GM13976 (cell line): ENCODE data around the gene COMMD4.
"Not testable (repeated sequence)": the region's sequence is repeated elsewhere in the genome, so short reads cannot be mapped to it uniquely, and the experiment has no call there.

ENCODE experiments used
- DNase-seq: peaks from one replicate; pipeline ENCODE4 v3.0.0; 2012; ENCODE audit warnings: low spot score
- in situ Hi-C: fragments of 300-500 bp; cut with MboI; formaldehyde crosslinking; loops from one replicate; pipeline ENCODE4 v1.12.0; 2022; ENCODE audit warnings: low sequenced_read_pairs, mixed read lengths, inconsistent platforms; ENCODE audit not compliant: unreplicated experiment
- TF ChIP-seq, protein P1 (sequence below): IDR thresholded peaks from 2 replicates; pipeline ENCODE4 v1.5.1; 2012; ENCODE audit warnings: borderline replicate concordance, mild to moderate bottlenecking; ENCODE audit not compliant: insufficient read depth; ENCODE audit errors: extremely low read depth, missing control alignments, control extremely low read depth

Gene COMMD4

DNA sequence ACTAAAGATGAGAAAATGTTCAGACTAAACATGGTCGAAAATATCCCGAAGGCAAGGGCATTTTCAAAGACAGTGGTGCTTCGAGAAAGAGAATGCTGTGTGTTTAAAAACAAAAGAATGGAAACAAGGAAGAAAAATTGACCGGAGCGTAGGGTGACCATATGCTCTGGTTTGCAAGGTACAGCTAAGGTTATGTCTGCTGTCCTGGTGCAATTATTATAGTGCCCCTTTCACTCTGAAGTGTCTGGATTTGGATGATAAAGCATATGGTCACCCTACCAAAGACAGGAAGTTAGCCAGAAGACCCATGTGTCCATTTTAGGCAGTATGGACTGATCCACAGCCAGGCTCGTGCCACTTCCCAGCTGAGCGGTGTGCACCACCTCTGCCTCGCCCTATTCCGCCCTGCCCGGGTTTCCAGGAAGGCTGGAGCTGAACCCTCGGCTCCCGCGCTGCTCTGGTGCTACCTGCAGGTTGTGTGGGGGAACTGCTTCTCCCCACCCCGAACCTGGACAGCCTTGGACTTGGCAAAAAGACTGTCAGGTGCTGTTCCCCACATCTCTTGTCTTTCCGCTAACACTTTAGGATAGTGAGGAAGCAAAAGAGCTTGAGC lies 28.0 kb upstream of the COMMD4 start:
- peak; percentile 51 for DNase-seq
- in situ Hi-C loops, result loop anchor here (10.0 kb wide), 1 partner anchor 283 kb away; the partner anchor contains the start of gene PPCDC
- TF ChIP-seq, protein P1, sequence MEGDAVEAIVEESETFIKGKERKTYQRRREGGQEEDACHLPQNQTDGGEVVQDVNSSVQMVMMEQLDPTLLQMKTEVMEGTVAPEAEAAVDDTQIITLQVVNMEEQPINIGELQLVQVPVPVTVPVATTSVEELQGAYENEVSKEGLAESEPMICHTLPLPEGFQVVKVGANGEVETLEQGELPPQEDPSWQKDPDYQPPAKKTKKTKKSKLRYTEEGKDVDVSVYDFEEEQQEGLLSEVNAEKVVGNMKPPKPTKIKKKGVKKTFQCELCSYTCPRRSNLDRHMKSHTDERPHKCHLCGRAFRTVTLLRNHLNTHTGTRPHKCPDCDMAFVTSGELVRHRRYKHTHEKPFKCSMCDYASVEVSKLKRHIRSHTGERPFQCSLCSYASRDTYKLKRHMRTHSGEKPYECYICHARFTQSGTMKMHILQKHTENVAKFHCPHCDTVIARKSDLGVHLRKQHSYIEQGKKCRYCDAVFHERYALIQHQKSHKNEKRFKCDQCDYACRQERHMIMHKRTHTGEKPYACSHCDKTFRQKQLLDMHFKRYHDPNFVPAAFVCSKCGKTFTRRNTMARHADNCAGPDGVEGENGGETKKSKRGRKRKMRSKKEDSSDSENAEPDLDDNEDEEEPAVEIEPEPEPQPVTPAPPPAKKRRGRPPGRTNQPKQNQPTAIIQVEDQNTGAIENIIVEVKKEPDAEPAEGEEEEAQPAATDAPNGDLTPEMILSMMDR, result peak; percentile 37

DNA sequence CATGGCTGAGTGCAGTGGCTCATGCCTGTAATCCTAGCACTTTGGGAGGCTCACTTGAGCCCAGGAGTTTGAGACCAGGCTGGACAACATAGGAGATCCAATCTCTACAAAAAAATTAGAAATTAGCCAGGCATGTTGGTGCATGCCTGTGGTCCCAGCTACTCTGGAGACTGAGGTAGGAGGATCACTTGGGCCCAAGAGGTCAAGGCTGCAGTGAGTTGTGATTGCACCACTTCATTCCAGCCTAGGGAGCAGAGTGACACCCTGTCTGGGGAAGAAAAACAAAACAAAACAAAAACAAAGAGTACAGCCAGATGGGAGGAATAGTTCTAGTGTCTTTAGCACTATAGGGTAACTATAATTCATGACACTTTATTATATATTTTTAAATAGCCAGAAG lies 26.2 kb upstream of the COMMD4 start:
- DNase-seq, result no peak
- TF ChIP-seq, protein P1, result no peak
- in situ Hi-C loops, result loop anchor here (10.0 kb wide), 1 partner anchor 285 kb away; the partner anchor contains the start of gene PPCDC

DNA sequence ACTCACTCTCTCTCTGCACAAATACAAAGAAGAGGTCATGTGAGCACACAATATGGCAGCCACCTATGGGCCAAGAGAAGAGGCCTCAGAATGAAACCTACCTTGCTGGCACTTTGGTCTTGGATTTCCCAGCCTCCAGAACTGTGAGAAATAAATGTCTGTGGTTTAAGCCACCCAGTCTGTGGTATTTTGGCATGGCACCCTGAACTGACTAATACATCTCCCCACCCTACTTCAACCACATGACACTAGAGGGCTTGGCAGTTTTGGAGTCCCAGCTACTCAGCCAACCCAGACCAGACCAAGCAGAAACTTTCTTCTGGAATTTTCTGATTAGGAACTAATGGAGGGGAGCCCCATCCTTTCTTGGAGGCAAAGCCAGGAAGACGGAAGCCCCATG lies 23.3 kb upstream of the COMMD4 start:
- in situ Hi-C loops, DNase-seq: not testable (repeated sequence)

DNA sequence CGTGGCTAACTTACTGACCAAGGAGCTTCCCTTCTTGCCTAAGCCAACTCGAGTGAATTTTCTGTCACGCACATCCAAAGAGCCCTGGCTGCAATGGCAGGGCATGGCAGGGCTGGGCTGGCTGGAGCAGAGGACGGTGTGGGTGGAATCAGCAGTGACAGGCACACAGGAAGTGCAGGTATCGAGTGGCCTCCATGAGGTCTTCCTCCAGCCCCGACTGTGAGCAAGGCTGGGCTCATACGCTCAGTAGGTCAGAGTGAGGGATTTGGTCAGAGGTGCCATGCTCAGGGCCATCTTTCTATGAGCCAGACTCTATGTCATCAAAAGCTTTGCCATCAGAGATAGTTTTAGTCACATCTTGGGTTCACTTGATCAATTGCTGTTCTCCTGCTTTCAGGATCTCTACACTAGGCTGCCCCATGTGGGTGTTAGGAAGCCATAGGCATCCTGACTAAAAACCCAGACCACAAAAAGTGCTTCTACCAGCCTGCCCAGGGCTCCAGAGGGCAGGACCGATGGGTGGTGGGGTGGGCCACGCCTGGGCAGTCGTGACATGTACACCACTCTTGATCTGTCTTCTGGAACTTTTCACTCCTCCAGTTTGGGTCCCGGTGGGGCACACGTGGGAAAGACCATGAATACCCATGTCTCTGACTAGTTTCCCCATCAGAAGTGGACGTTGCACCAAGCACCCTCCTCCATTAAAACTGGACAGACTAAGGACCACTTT lies 22.6 kb upstream of the COMMD4 start:
- TF ChIP-seq, protein P1, result no peak
- in situ Hi-C loops, result no loop called here
- DNase-seq, result no peak

DNA sequence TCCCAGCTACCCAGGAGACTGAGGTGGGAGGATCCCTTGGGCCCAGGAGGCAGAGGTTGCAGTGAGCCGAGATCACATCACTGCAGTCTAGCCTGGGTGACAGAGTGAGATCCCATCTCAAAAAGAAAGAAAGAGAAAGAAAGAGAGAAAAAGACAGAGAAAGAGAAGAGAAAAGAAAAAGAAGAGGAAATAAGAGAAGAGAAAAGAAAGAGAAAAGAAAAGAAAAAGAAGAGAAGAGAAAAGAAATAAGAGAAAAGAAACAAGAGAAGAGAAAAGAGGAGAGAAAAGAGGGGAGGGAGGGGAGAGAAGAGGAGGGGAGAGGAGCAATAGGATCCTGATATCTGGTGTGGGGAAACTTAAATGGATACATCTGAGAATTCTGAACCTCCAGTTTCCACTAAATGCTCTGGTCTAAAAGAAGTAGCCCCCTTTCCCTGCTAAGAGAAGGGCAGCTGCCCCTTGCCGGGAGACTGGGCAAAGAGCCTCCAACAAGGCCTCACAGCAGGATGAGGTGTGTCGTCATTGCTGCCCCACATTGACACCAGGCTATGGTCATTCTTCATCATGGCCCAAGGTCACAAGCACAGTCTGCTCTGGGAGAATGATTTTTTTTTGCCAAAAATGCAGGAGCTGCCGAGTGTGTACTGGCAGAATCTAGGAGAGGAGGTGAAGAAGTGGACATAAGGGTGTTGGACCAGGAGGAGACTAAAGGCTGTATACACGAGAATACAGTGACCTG lies 21.1 kb upstream of the COMMD4 start:
- DNase-seq, result no peak
- in situ Hi-C loops, result no loop called here

DNA sequence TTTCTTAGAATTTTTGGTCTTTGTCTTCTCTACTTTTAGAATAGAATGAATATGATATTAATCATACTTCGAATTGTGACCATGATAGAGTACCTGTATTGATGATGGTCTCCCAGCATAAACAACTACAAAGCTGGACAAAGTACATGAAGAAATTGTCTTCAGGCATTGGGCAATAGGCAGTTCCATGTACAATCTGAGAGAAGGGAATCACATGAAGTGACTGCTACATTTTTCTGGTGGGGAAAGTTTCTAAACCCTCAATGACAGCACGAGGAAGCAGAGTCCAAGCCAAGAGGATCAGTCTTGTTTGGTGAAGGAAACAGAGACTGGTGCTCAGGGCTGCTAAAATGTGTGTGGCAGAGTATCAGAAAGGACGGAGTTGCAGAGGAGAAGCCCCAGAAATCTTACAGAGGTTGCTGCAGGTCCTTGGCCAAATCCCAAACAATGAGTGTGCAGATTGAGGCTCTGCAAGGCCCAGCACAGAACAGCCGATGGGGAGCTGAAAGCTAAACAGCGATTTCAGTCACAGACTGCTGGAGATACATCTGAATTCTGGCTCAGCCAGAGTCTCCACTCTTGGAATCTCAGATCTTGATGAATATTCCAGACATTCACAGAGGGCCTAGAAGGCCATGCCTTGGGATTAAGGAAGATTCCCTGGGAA lies 16.5 kb upstream of the COMMD4 start:
- in situ Hi-C loops, DNase-seq: not testable (repeated sequence)

More for the DNA sequence above, 21.1 kb upstream of the COMMD4 start:
- TF ChIP-seq, protein P1, result no peak

DNA sequence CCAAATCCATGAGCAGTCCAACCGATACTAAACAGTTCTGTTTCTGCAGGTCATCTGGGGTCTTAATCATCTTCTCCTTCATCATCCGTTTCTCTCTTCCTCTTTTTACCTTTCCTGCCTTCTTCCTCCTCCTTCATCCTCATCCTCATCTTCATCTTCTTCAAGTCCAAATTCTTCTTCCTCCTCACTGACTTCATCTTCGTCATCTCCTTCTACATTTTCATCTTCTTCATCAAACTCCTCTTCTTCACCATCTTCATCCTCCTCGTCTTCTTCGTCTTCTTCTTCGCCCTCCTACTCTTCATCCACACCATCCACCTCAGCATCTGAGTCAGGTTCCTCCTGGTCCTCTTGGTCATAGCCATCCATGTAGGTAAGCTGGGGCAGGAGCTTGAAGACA lies 14.2 kb upstream of the COMMD4 start:
- TF ChIP-seq, protein P1, result no peak
- in situ Hi-C loops, result no loop called here
- no peak for DNase-seq
